ENCODE results near the gene MYH14.

Gene MYH14

DNA sequence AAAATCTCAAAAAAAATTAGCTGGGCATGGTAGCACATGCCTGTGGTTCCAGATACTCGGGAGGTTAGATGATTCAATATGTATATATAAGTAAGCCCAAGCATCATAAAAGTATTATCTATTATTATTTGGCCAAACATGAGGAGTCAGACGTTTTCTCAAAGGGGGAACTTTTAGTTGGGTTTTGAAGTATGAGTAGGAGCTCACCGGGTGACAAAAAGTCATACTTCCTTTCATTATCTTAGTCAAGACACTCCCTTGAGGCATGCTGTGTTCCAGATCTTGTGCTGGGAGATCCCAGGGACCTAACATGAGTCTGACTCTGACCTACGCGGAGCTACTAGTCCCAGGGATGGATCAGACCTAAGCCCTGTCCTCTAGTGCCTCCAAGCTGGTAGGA, 8.2 kb upstream of the MYH14 start:
- DNase-seq, result no peak

GRCh38 chr19:50196322-50196932, 7.0 kb upstream of the MYH14 start:
- DNase-seq, result no peak

DNA sequence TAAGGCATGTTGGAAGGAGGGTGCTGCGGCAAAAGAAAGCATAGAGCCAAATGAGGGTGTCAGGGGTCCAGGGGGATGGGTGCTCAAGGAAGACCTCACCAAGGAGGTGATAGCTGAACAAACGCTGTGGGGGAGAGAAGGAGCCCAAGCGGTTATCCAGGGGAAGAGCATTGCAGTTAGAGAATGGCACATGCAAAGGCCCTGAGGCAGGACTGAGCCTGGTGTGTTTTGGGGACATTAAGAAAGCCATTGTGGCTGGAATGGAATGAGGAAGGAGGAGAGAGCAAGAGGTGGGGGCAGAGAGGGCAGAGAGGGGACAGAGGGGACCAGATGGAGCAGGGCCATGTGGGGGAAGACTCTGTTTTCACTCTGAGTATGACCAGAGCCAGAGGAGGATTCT, 6.1 kb upstream of the MYH14 start:
- no peak for DNase-seq

- no peak for DNase-seq
These were observed 4.8 kb upstream of the MYH14 start for GRCh38 chr19:50198431-50199258.

DNA sequence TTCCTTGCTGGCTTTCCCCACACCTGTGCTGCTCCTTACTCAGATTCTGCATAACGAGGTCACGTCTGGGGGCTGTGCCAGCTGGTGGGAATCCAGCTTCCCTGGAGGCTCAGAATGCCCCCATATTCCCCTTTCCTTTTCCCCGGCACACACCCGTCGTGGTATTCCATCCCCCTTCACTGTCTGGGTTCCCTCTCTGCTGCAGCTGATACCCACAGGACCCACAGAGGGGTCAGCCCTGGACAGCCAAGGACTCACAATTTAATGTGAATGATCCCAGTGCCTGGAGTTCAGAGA, 4.2 kb upstream of the MYH14 start:
- DNase-seq, result no peak

DNA sequence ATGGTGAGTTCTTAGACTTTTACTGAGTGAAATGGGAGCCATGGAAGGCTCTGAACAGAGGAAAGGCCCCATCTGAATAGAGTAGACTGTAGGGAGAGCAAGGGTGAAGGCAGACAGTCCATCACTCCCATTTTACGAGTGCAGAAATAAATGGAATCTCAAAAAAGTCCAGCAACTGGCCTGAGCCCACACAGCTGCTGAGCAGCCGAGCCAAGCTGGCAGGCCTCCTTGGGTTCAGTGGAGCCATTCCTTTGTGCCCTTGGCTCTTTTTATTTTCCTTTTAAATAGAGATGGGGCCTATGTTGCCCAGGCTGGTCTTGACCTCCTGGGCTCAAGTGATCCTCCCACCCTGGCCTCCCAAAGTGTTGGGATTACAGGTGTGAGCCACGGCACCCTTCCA, 1.0 kb upstream of the MYH14 start:
- DNase-seq, result no peak

DNA sequence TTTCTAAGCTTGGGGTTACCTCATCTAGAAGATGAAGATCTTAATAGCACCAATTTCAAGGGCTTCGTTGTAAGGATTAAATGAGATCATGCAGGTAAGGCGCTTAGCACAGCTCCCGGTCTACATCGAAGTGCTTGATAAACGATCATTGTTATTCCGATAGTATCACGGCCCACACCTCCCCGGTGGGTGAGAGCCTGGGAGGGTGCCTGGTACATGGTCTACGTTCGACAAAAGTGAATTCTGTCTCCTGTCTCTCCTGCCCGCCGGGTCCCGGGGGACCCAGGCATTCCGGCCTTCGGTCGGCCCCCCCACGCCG, 501 bp upstream of the MYH14 start:
- DNase-seq, result no peak

- DNase-seq, result no peak
These were observed 633 bp downstream of the MYH14 start for GRCh38 chr19:50204081-50204428.

DNA sequence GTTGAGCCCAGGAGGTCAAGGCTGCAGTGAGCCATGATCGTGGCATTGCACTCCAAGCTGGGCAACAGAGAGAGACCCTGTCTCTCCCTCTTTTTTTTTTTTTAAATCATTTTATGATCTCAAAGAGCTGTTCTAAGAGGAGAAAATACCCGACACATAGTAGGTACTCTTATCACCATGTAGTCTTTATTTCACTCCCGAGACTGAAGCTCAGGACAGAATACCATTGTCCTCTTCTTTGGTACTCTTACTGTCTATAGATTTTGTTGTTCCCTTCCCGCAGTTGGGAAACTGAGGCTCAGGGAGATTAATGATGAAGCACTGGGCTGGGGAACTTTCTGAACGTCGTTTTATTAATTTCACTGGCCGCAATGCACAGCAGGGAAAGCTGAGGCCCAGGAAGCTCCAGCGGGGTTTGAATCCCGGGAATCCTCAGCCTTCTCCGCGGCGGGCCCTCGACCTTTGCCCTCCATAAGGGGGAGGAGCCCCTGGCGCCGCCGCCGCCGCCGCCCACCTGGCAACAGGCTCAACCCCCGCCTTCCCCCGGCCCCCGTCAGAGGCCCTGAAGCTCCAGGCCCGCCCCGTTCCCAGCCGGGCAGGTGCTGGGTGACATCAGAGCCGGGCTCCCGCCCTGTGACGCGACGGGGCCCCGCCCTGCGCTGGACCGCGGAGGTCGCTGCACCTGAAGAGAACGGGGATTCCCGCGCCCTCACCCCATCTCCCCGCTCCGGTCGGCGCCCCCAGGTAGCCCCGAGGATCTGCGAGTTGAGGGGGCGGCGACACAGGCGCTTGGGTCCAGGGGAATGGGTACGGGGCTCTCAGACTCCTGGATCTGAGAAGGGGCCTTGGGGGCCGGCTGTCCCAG, 1.6 kb downstream of the MYH14 start:
- DNase-seq, result peak; percentile 82

- DNase-seq, result no peak
These were observed 2.3 kb downstream of the MYH14 start for GRCh38 chr19:50205681-50206138.

GRCh38 chr19:50206191-50206590, 2.8 kb downstream of the MYH14 start:
- DNase-seq, result no peak

GRCh38 chr19:50207730-50208129, 4.3 kb downstream of the MYH14 start:
- DNase-seq, result no peak

DNA sequence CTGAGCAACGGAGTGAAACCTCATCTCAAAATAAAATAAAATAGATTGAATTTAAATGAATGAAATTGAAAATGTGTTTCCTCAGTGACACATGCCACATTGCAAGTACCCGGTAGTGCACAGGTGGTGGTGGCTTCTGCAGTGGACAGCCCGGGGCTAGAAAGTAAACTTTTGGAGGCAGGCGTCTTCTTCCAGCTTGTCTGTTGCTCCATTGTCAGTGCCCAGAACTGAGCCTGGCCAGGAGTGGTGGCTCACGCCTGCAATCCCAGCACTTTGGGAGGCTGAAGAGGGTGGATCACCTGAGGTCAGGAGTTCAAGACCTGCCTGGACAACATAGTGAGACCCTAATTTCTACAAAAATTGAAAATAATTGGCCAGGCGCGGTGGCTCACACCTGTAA, 5.7 kb downstream of the MYH14 start:
- DNase-seq, result no peak

DNA sequence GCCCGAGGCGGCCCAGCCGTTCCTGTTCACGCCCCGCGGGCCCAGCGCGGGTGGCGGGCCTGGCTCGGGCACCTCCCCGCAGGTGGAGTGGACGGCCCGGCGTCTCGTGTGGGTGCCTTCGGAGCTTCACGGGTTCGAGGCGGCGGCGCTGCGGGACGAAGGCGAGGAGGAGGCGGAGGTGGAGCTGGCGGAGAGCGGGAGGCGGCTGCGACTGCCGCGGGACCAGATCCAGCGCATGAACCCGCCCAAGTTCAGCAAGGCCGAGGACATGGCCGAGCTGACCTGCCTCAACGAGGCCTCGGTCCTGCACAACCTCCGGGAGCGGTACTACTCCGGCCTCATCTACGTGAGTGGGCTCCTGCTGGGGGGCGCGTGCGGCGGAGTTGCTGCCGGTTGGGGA, 7.0 kb downstream of the MYH14 start:
- no peak for DNase-seq

GRCh38 chr19:50213925-50214324, 10.5 kb downstream of the MYH14 start:
- DNase-seq, result no peak

DNA sequence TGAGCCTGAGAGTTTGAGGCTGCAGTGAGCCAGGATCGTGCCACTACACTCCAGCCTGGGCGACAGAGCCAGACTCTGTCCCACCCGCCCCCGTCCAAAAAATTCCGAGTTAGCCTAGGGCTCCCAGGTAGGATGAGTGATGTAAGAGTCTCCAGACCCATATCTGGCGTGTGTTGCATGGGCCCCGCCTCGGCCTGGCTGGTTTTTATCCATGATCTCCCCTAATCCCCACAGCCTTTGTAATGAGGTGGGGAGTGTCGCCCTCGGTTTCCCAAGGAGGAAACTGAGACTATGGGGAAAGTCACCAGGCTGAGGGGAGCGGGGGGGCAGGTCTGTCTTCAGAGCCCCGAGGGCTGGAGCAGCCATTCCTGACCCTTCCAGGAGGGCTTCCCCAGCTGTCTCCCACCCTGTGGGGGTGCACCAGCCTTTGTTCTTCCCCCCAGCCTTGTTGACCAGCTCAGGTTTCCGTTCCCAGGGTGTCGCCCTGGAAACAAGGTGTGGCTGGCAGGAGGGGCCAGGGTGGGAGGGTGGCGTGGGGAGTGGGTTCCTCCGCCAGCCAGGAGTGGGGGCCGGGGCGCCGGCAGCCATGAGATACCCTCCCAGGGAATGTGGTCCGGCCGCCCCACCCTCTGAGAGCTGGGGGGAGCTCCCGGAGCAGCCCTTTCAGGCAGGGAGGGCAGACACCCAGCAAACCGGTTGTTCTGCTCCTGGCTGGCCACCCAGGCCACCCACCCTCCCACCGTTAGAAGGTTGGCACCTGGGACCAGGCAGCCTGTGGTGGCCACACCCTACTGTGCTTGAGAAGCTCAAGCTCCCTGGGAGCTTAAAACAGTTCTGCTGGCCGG, 11.5 kb downstream of the MYH14 start:
- peak in 1 of 2 experiments; percentile 29 for DNase-seq

- no peak for DNase-seq
These were observed 12.4 kb downstream of the MYH14 start for GRCh38 chr19:50215820-50216219.

- DNase-seq, result no peak
These were observed 17.7 kb downstream of the MYH14 start for GRCh38 chr19:50221087-50221486.

DNA sequence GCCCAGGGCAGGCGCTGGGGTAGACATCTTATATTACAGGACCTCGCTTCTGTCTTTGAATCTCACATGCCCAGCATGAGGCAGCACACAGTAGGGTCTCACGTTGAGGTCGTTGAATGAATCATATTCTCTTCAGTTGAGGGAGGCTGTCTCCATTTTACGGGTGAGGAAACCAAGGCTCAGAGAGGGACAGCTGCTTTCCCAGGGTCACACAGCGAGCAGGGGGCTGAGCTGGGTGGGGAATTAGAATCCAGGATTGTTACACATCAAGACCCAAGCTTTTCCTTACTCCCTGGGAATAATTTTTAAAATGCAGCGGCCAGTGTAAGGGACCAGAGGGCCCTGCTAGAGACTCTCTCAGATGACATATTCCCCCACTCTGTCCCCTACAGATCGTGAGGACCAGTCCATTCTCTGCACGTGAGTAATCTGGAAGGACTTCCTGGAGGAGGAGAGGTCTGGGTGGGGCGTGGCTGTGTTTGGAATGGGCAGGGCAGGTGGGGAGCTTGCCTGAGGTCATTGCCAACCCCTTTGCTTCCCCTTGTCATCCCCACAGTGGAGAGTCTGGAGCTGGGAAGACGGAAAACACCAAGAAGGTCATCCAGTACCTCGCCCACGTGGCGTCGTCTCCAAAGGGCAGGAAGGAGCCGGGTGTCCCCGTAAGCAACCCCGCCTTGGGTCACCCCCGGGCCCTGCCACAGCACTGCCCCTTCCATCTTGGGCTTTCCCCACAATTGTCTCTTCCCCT, 19.4 kb downstream of the MYH14 start:
- DNase-seq, result no peak

DNA sequence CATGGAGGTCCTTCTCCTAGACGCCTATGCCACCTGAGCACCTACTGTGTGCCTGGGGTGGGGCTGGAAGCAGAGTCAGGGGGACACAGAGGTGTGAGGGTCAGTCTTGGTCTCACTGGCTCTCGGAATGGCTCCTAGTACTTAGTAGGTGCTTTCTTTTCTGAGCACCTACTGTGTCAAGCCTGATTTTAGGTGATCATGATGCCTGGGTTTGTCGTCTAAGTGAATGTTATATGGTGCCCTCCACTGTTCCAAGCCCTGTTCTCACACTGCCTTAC, 20.0 kb downstream of the MYH14 start:
- no peak for DNase-seq

DNA sequence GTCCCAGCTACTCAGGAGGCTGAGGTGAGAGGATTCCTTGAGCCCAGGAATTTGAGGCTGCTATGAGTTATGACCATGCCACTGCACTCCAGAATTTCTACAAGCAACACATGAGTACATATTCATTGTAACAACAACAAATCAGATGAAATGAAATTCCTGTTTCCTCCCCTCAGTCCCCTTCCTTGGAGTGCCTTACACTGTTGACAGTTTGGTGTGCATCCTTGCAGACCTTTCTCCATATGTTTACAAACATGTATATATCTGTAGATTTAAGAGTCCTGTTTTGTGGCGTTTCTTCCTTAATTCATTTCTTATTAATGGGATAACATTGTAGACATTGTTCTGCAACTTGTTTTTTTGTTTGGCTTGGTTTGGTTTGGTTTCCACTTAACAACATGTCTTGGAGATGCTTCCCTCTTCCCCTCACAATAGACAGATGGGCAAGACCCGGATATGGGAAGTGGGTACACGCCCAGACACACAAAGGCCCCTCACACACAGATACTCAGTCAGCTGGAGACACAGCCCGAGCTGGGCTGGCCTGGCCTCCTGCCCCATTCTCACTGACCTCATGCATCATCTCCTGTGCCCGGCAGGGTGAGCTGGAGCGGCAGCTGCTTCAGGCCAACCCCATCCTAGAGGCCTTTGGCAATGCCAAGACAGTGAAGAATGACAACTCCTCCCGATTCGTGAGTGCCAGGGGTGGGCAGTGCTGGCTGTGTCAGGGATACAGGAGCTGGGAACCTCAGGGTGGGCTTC, 21.7 kb downstream of the MYH14 start:
- DNase-seq, result no peak

GRCh38 chr19:50226536-50226935, 23.1 kb downstream of the MYH14 start:
- no peak for DNase-seq

Measured in NCI-H1930 (cell line).